Cardiac muscle cell (in vitro differentiated cells and primary cell): Measurements from ENCODE around the gene PKHD1. TPM values are rescaled to one million over a fixed set of nuclear protein-coding genes. Genes with fewer than 3 reads are reported as not detected.

Experiments
- DNase-seq, 2 donors: peaks; one replicate each; pipeline versions ENCODE4 v3.0.0 to v3.0.0-alpha.2; 2010 to 2017; ENCODE audit warnings: low read depth in 1 of 2, low spot score in 1 of 2
- H3K27ac ChIP-seq: fragments of 200-600 bp; sonication (generic); 2 replicates; pipeline ENCODE4 v1.5.1; 2016
- H3K27me3 ChIP-seq: fragments of 200-600 bp; sonication (generic); 2 replicates; pipeline ENCODE4 v1.6.0; 2016; ENCODE audit warnings: control low read depth
- H3K36me3 ChIP-seq: fragments of 200-600 bp; sonication (generic); 2 replicates; pipeline ENCODE4 v1.5.1; 2016; ENCODE audit warnings: control low read depth
- H3K4me1 ChIP-seq: fragments of 200-600 bp; sonication (generic); 2 replicates; pipeline ENCODE4 v1.8.1; 2017; ENCODE audit warnings: low read depth, mild to moderate bottlenecking, mixed run types
- H3K4me3 ChIP-seq: fragments of 200-600 bp; sonication (generic); 2 replicates; pipeline ENCODE4 v1.5.1; 2016; ENCODE audit warnings: mild to moderate bottlenecking
- H3K9me3 ChIP-seq: fragments of 200-600 bp; sonication (generic); 2 replicates; pipeline ENCODE4 v1.5.1; 2017; ENCODE audit warnings: low read depth, mild to moderate bottlenecking, control low read depth
- polyA plus RNA-seq: library from polyadenylated mRNA; unstranded; fragments of >200 nt; fragmentation: Nextera tagmentation; extraction: Ambion mirVana; gene quantifications from 2 replicates; pipeline ENCODE4 v1.2.1, GENCODE V29; 2016
- total RNA-seq: library from RNA; depleted of rRNA; stranded (reverse); fragments of >200 nt; gene quantifications from 2 replicates; pipeline ENCODE4 v1.2.3, GENCODE V29; 2016
- TF ChIP-seq, protein P1 (sequence below): IDR thresholded peaks from 2 replicates; pipeline ENCODE4 v1.5.1; 2012; ENCODE audit warnings: low read depth, mild to moderate bottlenecking, low read length

Gene PKHD1
- total and polyA plus RNA-seq, 2 experiments from 2014 or later = not detected

DNA sequence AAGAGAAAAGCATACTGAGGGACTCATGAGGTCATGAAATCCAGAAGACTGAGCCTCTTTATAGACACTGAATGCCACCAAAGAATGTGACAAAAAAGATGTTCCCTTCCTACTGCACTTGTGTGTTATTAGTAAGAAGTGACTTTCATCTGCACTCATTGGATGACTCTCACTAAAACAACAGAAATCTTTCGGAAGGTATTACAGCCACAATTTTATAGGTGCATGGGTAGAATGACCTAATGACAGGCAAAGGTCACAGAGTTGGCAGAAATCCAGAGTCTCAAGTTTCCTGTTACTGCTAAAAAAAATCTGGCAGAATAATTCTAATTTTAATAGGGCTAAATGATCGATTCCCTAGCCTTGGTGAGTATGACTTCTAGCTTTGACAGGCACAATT, 13.3 kb downstream of the PKHD1 start:
- no peaks in the 10 kb centered on the region for H3K9me3 ChIP-seq
- TF ChIP-seq, protein P1, sequence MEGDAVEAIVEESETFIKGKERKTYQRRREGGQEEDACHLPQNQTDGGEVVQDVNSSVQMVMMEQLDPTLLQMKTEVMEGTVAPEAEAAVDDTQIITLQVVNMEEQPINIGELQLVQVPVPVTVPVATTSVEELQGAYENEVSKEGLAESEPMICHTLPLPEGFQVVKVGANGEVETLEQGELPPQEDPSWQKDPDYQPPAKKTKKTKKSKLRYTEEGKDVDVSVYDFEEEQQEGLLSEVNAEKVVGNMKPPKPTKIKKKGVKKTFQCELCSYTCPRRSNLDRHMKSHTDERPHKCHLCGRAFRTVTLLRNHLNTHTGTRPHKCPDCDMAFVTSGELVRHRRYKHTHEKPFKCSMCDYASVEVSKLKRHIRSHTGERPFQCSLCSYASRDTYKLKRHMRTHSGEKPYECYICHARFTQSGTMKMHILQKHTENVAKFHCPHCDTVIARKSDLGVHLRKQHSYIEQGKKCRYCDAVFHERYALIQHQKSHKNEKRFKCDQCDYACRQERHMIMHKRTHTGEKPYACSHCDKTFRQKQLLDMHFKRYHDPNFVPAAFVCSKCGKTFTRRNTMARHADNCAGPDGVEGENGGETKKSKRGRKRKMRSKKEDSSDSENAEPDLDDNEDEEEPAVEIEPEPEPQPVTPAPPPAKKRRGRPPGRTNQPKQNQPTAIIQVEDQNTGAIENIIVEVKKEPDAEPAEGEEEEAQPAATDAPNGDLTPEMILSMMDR = no peak
- DNase-seq = no peak
- no peaks in the 10 kb centered on the region for H3K36me3 ChIP-seq
- no peak overlapping the region for H3K27ac ChIP-seq
- peaks cover 92% of the 10 kb centered on the region for H3K27me3 ChIP-seq
- H3K4me3 ChIP-seq = no peak overlapping the region
- H3K4me1 ChIP-seq = no peaks in the 10 kb centered on the region

DNA sequence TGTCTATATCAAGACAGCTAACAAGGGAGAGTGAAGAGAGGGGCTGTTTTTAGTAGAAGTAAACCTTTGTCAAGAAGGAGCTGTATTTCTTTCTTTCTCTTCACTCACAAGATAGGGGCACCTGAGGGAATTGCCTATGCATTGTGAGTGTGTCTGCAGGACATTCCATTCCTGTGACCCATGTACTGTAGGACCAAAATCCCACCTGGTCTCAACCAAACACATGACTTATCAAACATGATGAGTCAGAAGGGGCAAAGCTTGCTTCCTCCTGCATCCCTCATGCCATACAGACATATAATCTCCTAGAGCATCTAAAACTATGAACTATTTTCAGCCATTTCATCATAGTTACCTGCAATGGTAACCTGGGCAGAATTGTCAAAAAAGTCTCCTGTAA, 21.8 kb downstream of the PKHD1 start:
- Histone ChIP-seq H3K4me1 (no peaks in the 10 kb centered on the region), H3K27ac (no peak overlapping the region), H3K4me3 (no peak overlapping the region), H3K9me3 (no peaks in the 10 kb centered on the region), H3K36me3 (no peaks in the 10 kb centered on the region), H3K27me3 (peaks cover 66% of the 10 kb centered on the region)
- TF ChIP-seq, protein P1 = no peak
- no peak for DNase-seq

DNA sequence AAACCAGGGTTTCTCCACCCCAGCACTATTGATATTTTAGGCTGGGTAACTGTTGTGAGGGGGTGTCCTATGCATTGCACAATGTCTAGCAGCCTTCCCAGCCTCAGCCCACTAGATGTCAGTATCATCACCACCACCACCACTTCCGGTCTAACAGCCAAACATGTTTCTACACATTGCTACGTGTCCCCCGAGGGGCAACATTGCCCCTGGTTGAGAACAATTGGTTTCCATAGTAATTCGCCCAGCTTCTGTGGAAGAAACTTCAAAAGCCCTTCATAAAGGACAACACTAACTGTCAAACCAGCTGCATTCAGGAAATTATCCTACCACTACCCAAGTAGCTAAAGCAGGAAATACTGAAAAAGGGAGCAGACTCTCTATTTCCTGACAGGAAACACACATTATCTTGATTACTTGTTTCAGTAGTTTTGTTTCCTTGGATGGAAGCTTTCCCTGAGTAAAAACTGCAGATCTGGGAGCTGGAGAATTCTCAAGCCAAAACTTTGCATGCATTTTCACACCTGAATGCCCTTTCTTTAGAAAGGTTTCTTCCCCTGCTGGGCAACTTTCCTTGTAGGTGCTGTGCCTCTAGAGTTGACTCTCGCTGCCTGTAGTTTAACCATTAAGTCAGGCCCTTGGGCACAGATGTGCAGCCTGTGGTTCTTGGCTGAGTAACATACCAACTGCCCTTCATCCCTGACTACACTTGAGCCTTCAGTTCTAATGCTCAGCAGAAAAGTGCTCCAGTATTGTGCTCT, 23.6 kb downstream of the PKHD1 start:
- Histone ChIP-seq H3K9me3 (no peaks in the 10 kb centered on the region), H3K4me3 (no peak overlapping the region), H3K27me3 (peaks cover 62% of the 10 kb centered on the region), H3K27ac (no peak overlapping the region), H3K4me1 (no peaks in the 10 kb centered on the region), H3K36me3 (no peaks in the 10 kb centered on the region)
- DNase-seq = peak; percentile 46 to 55
- TF ChIP-seq, protein P1 = peak; percentile 42

DNA sequence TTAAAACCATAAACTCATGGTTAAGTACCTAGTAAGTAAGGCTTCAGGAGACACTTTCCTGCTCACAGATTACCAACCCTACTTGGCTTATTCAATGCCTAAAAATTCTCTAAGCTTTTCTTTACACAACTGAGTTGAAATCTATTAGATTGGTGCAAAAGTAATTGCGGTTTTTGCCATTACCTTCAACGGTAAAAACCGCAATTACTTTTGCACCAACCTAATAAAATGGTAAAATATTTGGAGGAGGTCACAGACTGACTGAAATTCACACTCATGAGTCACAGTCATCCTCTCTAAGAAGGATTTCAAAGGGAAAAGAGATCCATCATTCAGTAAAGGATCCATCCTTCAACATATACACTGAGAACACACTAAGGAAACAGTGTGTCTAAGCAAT, 25.9 kb downstream of the PKHD1 start:
- no peaks in the 10 kb centered on the region for H3K4me1 ChIP-seq
- TF ChIP-seq, protein P1 = no peak
- H3K27me3 ChIP-seq = peaks cover 77% of the 10 kb centered on the region
- H3K9me3 ChIP-seq = no peaks in the 10 kb centered on the region
- no peak for DNase-seq
- H3K27ac ChIP-seq = no peak overlapping the region
- no peak overlapping the region for H3K4me3 ChIP-seq
- H3K36me3 ChIP-seq = no peaks in the 10 kb centered on the region

GRCh38 chr6:52059821-52060220, 27.6 kb downstream of the PKHD1 start:
- Histone ChIP-seq H3K9me3 (no peaks in the 10 kb centered on the region), H3K27ac (no peak overlapping the region), H3K4me3 (no peak overlapping the region), H3K4me1 (no peaks in the 10 kb centered on the region), H3K27me3 (peaks cover 80% of the 10 kb centered on the region), H3K36me3 (no peaks in the 10 kb centered on the region)
- TF ChIP-seq, protein P1 = no peak
- no peak for DNase-seq
